AG04450 (cell line): Measurements from ENCODE around the gene EIF3B. TPM values are rescaled to one million over a fixed set of nuclear protein-coding genes. Genes with fewer than 3 reads are reported as not detected.
"Not testable (repeated sequence)": the region's sequence is repeated elsewhere in the genome, so short reads cannot be mapped to it uniquely, and the experiment has no call there.

Experiments
- CTCF ChIA-PET: fragments of 300-600, 350-600 bp; formaldehyde crosslinking; extraction: SDS; loops from one replicate; lab custom pipeline; 2022; ENCODE audit warnings: antibody characterized with exemption, inconsistent platforms; lab: Charles Lee
- POLR2A ChIA-PET: fragments of 350-600 bp; formaldehyde crosslinking; extraction: SDS; loops from one replicate; lab custom pipeline; 2021; ENCODE audit warnings: antibody characterized with exemption, inconsistent platforms; lab: Yijun Ruan, JAX
- DNase-seq: peaks from one replicate; pipeline ENCODE4 v3.0.0-alpha.2; 2011; ENCODE audit warnings: low read depth, low spot score
- H3K27ac ChIP-seq: one replicate; pipeline ENCODE4 v1.5.1; 2012; ENCODE audit warnings: low read depth, low read length, control low read depth
- H3K27me3 ChIP-seq: one replicate; pipeline ENCODE4 v1.6.0; 2012; ENCODE audit warnings: low read length; ENCODE audit not compliant: control insufficient read depth, insufficient read depth
- H3K4me3 ChIP-seq: 2 replicates; pipeline ENCODE4 v1.5.1; 2011; ENCODE audit warnings: mild to moderate bottlenecking, low read depth, low read length, control low read depth
- H3K9me3 ChIP-seq: 2 replicates; pipeline ENCODE4 v1.5.1; 2012; ENCODE audit warnings: low read length; ENCODE audit not compliant: control insufficient read depth, insufficient read depth
- CTCF ChIP-seq: IDR thresholded peaks from 2 replicates; pipeline ENCODE4 v1.5.1; 2011; ENCODE audit warnings: low read depth, low read length, control low read depth, inconsistent platforms
- polyA plus RNA-seq: library from polyadenylated mRNA; depleted of rRNA; stranded (reverse); fragments of >200 nt; gene quantifications from 2 replicates; pipeline ENCODE4 v1.2.3, GENCODE V29; 2011

Gene EIF3B
- polyA plus RNA-seq, 1 experiment = 110 TPM

GRCh38 chr7:2412587-2413201 lies 58.1 kb downstream of the EIF3B start:
- no peak for TF ChIP-seq CTCF
- POLR2A ChIA-PET = interaction anchor here (1.1 kb wide), 1 partner anchor 10 kb away, joined by 6 read pairs; the partner anchor contains the start of gene CHST12
- CTCF ChIA-PET = interaction anchor here (1.4 kb wide), 1 partner anchor 56 kb away, joined by 8 read pairs; no protein-coding TSS in a partner anchor
- no peak for DNase-seq
- H3K27ac ChIP-seq = no peak overlapping the region
- H3K9me3 ChIP-seq = no peaks in the 10 kb centered on the region
- H3K27me3 ChIP-seq = no peaks in the 10 kb centered on the region
- no peak overlapping the region for H3K4me3 ChIP-seq

- DNase-seq = no peak
- no peak overlapping the region for H3K27ac ChIP-seq
- POLR2A ChIA-PET = no interaction called here
Observed at GRCh38 chr7:2416063-2416462, 61.4 kb downstream of the EIF3B start.

GRCh38 chr7:2416650-2417049 lies 62.0 kb downstream of the EIF3B start:
- Histone ChIP-seq H3K27ac (no peak overlapping the region), H3K9me3 (no peaks in the 10 kb centered on the region), H3K27me3 (no peaks in the 10 kb centered on the region), H3K4me3 (no peak overlapping the region)
- TF ChIP-seq CTCF = no peak
- no peak for DNase-seq
- CTCF ChIA-PET = interaction anchor here (0.6 to 2.6 kb wide), 3 partner anchors 52 to 876 kb away, joined by 3 to 7 read pairs (median 3); no protein-coding TSS in a partner anchor
- POLR2A ChIA-PET = no interaction called here

More at GRCh38 chr7:2416063-2416462, 61.4 kb downstream of the EIF3B start:
- Histone ChIP-seq H3K9me3 (no peaks in the 10 kb centered on the region), H3K4me3 (no peak overlapping the region), H3K27me3 (no peaks in the 10 kb centered on the region)
- CTCF ChIA-PET = interaction anchor here (2.6 kb wide), 1 partner anchor 53 kb away, joined by 7 read pairs; no protein-coding TSS in a partner anchor
- TF ChIP-seq CTCF = no peak

- H3K4me3 ChIP-seq, H3K27me3 ChIP-seq, H3K9me3 ChIP-seq, POLR2A ChIA-PET, H3K27ac ChIP-seq, DNase-seq: not testable (repeated sequence)
- CTCF ChIA-PET = interaction anchor here (0.6 to 2.6 kb wide), 3 partner anchors 51 to 876 kb away, joined by 3 to 7 read pairs (median 3); no protein-coding TSS in a partner anchor
Observed at GRCh38 chr7:2417178-2417577, 62.6 kb downstream of the EIF3B start.

GRCh38 chr7:2417981-2418481 lies 63.4 kb downstream of the EIF3B start:
- H3K4me3 ChIP-seq = no peak overlapping the region
- ChIA-PET CTCF (interaction anchor here (2.6 kb wide), 1 partner anchor 51 kb away, joined by 7 read pairs; no protein-coding TSS in a partner anchor), POLR2A (no interaction called here)
- no peak for TF ChIP-seq CTCF
- no peaks in the 10 kb centered on the region for H3K9me3 ChIP-seq
- DNase-seq = no peak
- peak overlapping the region; percentile 21 for H3K27ac ChIP-seq
- no peaks in the 10 kb centered on the region for H3K27me3 ChIP-seq
